H9 (cell line): Measurements from ENCODE around the gene CTNNA1. TPM values are rescaled to one million over a fixed set of nuclear protein-coding genes. Genes with fewer than 3 reads are reported as not detected.
A peak's percentile ranks its signal among the peaks of the same experiment; 100 is the strongest.

Source experiments
- DNase-seq: peaks from one replicate; pipeline ENCODE4 v3.0.0-alpha.2; 2017
- H2AFZ ChIP-seq: one replicate; pipeline ENCODE4 v1.6.1; 2013; ENCODE audit warnings: mild to moderate bottlenecking, low read length, control low read depth, moderate library complexity
- H2AK5ac ChIP-seq: 2 replicates; pipeline ENCODE4 v1.6.1; 2013; ENCODE audit warnings: low read length, control low read depth, mixed read lengths; ENCODE audit not compliant: insufficient read length
- H2BK120ac ChIP-seq: one replicate; pipeline ENCODE4 v1.6.1; 2013; ENCODE audit warnings: low read depth, mild to moderate bottlenecking, low read length, control low read depth, inconsistent platforms; ENCODE audit not compliant: poor library complexity, severe bottlenecking
- H2BK12ac ChIP-seq: 2 replicates; pipeline ENCODE4 v1.6.1; 2013; ENCODE audit warnings: low read length, control low read depth, mixed read lengths, low read depth; ENCODE audit not compliant: insufficient read length
- H2BK15ac ChIP-seq: 2 replicates; pipeline ENCODE4 v1.6.1; 2013; ENCODE audit warnings: low read depth, low read length, control low read depth
- H2BK20ac ChIP-seq: one replicate; pipeline ENCODE4 v1.6.1; 2013; ENCODE audit warnings: low read depth, mild to moderate bottlenecking, low read length, control low read depth, inconsistent platforms; ENCODE audit not compliant: poor library complexity, severe bottlenecking
- H2BK5ac ChIP-seq: 2 replicates; pipeline ENCODE4 v1.6.1; 2013; ENCODE audit warnings: low read length, control low read depth, mixed read lengths; ENCODE audit not compliant: insufficient read length
- H3K14ac ChIP-seq: 2 replicates; pipeline ENCODE4 v1.6.1; 2013; ENCODE audit warnings: low read length, control low read depth; ENCODE audit not compliant: insufficient read depth
- H3K18ac ChIP-seq: 2 replicates; pipeline ENCODE4 v1.6.1; 2013; ENCODE audit warnings: low read depth, mild to moderate bottlenecking, mixed read lengths, low read length, control low read depth; ENCODE audit not compliant: insufficient read length
- H3K23ac ChIP-seq: 2 replicates; pipeline ENCODE4 v1.6.1; 2013; ENCODE audit warnings: low read length, control low read depth, mixed read lengths, low read depth; ENCODE audit not compliant: insufficient read length
- H3K23me2 ChIP-seq: 2 replicates; pipeline ENCODE4 v1.6.1; 2013; ENCODE audit warnings: low read depth, mild to moderate bottlenecking, mixed read lengths, low read length, control low read depth; ENCODE audit not compliant: insufficient read length, poor library complexity, severe bottlenecking
- H3K27ac ChIP-seq: 2 replicates; pipeline ENCODE4 v1.5.1; 2013; ENCODE audit warnings: low read length, control low read depth, mixed read lengths, low read depth; ENCODE audit not compliant: insufficient read length
- H3K27me3 ChIP-seq: 2 replicates; pipeline ENCODE4 v1.6.1; 2013; ENCODE audit warnings: low read length, control low read depth, inconsistent platforms; ENCODE audit not compliant: insufficient read depth
- H3K4ac ChIP-seq: 2 replicates; pipeline ENCODE4 v1.6.1; 2013; ENCODE audit warnings: low read depth, mild to moderate bottlenecking, control low read depth, inconsistent platforms, low read length, moderate library complexity
- H3K4me1 ChIP-seq: 2 replicates; pipeline ENCODE4 v1.6.1; 2013; ENCODE audit warnings: low read length, control low read depth, inconsistent platforms; ENCODE audit not compliant: insufficient read depth
- H3K4me2 ChIP-seq: 2 replicates; pipeline ENCODE4 v1.6.1; 2013; ENCODE audit warnings: low read length, control low read depth, mixed read lengths; ENCODE audit not compliant: insufficient read length, insufficient read depth
- H3K56ac ChIP-seq: 2 replicates; pipeline ENCODE4 v1.6.1; 2013; ENCODE audit warnings: low read depth, mild to moderate bottlenecking, mixed read lengths, low read length, control low read depth; ENCODE audit not compliant: insufficient read length
- H3K79me1 ChIP-seq: 2 replicates; pipeline ENCODE4 v1.6.1; 2013; ENCODE audit warnings: low read depth, mild to moderate bottlenecking, moderate library complexity, low read length, control low read depth, inconsistent platforms; ENCODE audit not compliant: insufficient read depth, poor library complexity, severe bottlenecking
- H3K79me2 ChIP-seq: 2 replicates; pipeline ENCODE4 v1.6.1; 2013; ENCODE audit warnings: low read length, control low read depth, inconsistent platforms; ENCODE audit not compliant: insufficient read depth
- H3K9ac ChIP-seq: 2 replicates; pipeline ENCODE4 v1.6.1; 2013; ENCODE audit warnings: low read length, control low read depth, mixed read lengths; ENCODE audit not compliant: insufficient read length; ENCODE audit errors: extremely low read depth
- H3K9me3 ChIP-seq: one replicate; pipeline ENCODE4 v1.6.1; 2013; ENCODE audit warnings: low read depth, low read length, inconsistent platforms; ENCODE audit not compliant: control insufficient read depth
- H3T11ph ChIP-seq: one replicate; pipeline ENCODE4 v1.6.1; 2013; ENCODE audit warnings: mild to moderate bottlenecking, low read length, control low read depth, inconsistent platforms
- H4K20me1 ChIP-seq: one replicate; pipeline ENCODE4 v1.6.1; 2013; ENCODE audit not compliant: control insufficient read depth, insufficient read length, insufficient read depth
- H4K5ac ChIP-seq: 2 replicates; pipeline ENCODE4 v1.6.1; 2013; ENCODE audit warnings: low read depth, mild to moderate bottlenecking, mixed read lengths, low read length, control low read depth; ENCODE audit not compliant: insufficient read length
- H4K8ac ChIP-seq: replicated peaks from 2 replicates; pipeline ENCODE4 v1.6.1; 2013; ENCODE audit warnings: low read length, control low read depth, mixed read lengths, low read depth; ENCODE audit not compliant: insufficient read length
- H4K91ac ChIP-seq: 2 replicates; pipeline ENCODE4 v1.6.1; 2013; ENCODE audit warnings: low read depth, mild to moderate bottlenecking, moderate library complexity, mixed read lengths, low read length, control low read depth; ENCODE audit not compliant: insufficient read length
- H3K27ac Mint-ChIP-seq, 3 experiments: 2 replicates in 2 of 3; 3 replicates in 1 of 3; pipeline ENCODE4 v1.8.0; 2020 to 2021; ENCODE audit warnings: mixed read lengths in 3 of 3, mild to moderate bottlenecking in 1 of 3, moderate library complexity in 1 of 3
- H3K27me3 Mint-ChIP-seq: 2 replicates; pipeline ENCODE4 v1.8.0; 2021; ENCODE audit warnings: low read depth, mild to moderate bottlenecking, moderate library complexity, mixed read lengths
- H3K36me3 Mint-ChIP-seq, 3 experiments: 2 replicates in 2 of 3; 3 replicates in 1 of 3; pipeline ENCODE4 v1.8.0; 2020 to 2021; ENCODE audit warnings: low read depth in 3 of 3, mixed read lengths in 3 of 3; ENCODE audit not compliant: insufficient read depth in 1 of 3
- H3K4me1 Mint-ChIP-seq, 2 experiments: 2 replicates each; pipeline ENCODE4 v1.8.0; 2020; ENCODE audit warnings: mixed read lengths in 2 of 2
- H3K4me3 Mint-ChIP-seq, 2 experiments: 2 replicates in 1 of 2; 3 replicates in 1 of 2; pipeline ENCODE4 v1.8.0; 2020 to 2021; ENCODE audit warnings: mild to moderate bottlenecking in 2 of 2, mixed read lengths in 2 of 2, moderate library complexity in 1 of 2
- H3K9me3 Mint-ChIP-seq, 2 experiments: 2 replicates in 1 of 2; 3 replicates in 1 of 2; pipeline ENCODE4 v1.8.0; 2020; ENCODE audit warnings: mild to moderate bottlenecking in 2 of 2, mixed read lengths in 2 of 2, moderate library complexity in 1 of 2
- CTCF ChIP-seq: fragments of 200-600 bp; sonication (generic); conservative IDR thresholded peaks from 3 replicates; pipeline ENCODE4 v1.8.0; 2021; ENCODE audit warnings: antibody characterized with exemption, mild to moderate bottlenecking
- WGBS: extraction: QIAGEN DNeasy Blood & Tissue Kit; methylation state at CpG from one replicate; pipeline ENCODE4 v1.1.7; 2013; ENCODE audit warnings: missing lambda C conversion rate, low lambda C conversion rate, mixed read lengths; ENCODE audit not compliant: insufficient read length; ENCODE audit errors: extremely low coverage; 5-methylcytosine and 5-hydroxymethylcytosine counted together
- total RNA-seq: library from RNA; stranded (reverse); gene quantifications from 2 replicates; pipeline ENCODE4 v1.2.1, GENCODE V29; 2021

Gene CTNNA1
- total RNA-seq, 1 experiment from 2014 or later = 354 TPM

DNA sequence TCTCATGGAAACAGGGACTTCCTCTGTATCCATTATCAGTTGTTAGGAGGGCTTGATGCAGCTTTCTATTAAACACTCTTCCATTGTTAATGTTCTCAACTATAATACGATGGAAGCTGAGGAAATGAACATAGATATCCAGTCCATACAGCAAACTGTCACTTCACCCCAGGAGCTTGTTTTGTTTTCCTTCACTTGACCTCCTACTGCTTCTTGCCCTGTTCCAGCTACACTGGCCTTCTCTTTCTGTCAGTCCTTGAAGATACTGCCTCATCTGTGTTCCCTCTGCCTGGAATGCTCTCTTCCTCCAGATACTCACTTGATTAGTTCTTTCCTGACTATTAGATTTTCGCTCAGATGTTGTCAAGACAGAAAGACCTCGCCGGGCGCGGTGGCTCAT is 17.1 kb downstream of the CTNNA1 start:
- Histone ChIP-seq H2BK120ac (no peak overlapping the region), H3T11ph (no peak overlapping the region), H3K56ac (no peak overlapping the region), H3K4me2 (no peak overlapping the region), H4K5ac (no peak overlapping the region), H3K23ac (no peak overlapping the region), H3K9ac (no peak overlapping the region), H2BK20ac (no peak overlapping the region), H4K20me1 (peaks cover 3% of the 10 kb centered on the region), H3K14ac (no peak overlapping the region), H2AK5ac (no peak overlapping the region), H2BK12ac (no peak overlapping the region), H3K27me3 (no peaks in the 10 kb centered on the region), H2BK15ac (no peak overlapping the region), H3K4me1 (no peaks in the 10 kb centered on the region; the same call in 1 of the 2 replicates), H3K27ac (no peak overlapping the region), H3K9me3 (no peaks in the 10 kb centered on the region), H3K23me2 (no peaks in the 10 kb centered on the region), H3K79me1 (peaks cover 2% of the 10 kb centered on the region), H4K91ac (no peak overlapping the region), H2BK5ac (no peak overlapping the region), H2AFZ (no peak overlapping the region), H3K79me2 (peaks cover 34% of the 10 kb centered on the region; the same call in 1 of the 2 replicates), H3K18ac (no peak overlapping the region), H3K4ac (no peak overlapping the region), H4K8ac (no peak overlapping the region)
- H3K4me1 Mint-ChIP-seq = peaks cover 47 to 51% of the 10 kb centered on the region in 2 experiments
- H3K4me3 Mint-ChIP-seq = no peak overlapping the region
- TF ChIP-seq CTCF = no peak
- no CpG with 5 or more reads among the region's 6 CpGs for WGBS
- H3K27ac Mint-ChIP-seq = peak overlapping the region in 2 of 3 experiments; percentile 46 to 59; a peak in 3 of 7 replicates
- peaks cover 16 to 21% (median 21%) of the 10 kb centered on the region in 3 experiments for H3K36me3 Mint-ChIP-seq
- no peaks in the 10 kb centered on the region for H3K27me3 Mint-ChIP-seq
- no peak for DNase-seq
- H3K9me3 Mint-ChIP-seq = no peaks in the 10 kb centered on the region; a peak in 3 of 5 replicates
